Heart left ventricle (tissue), 13 donors: ENCODE data around the gene LRIT1.

Experiments used
- CTCF ChIP-seq, 12 donors: fragments of 200-600 bp; sonication (generic) in 4 of 12; IDR thresholded peaks; one replicate each; pipeline versions ENCODE4 v1.5.0 to v1.8.0; 2018 to 2022; ENCODE audit warnings: antibody characterized with exemption in 12 of 12, mild to moderate bottlenecking in 5 of 12
- POLR2A ChIP-seq, 2 donors: fragments of 450-650 bp; IDR thresholded peaks; one replicate each; pipeline ENCODE4 v1.6.1; 2017; ENCODE audit warnings: antibody characterized with exemption in 2 of 2, mild to moderate bottlenecking in 2 of 2, moderate library complexity in 2 of 2
- donor health status: ischemic (EF 13 %, LVEDD 7.1; RV severe dilation, severe dysfunction).
- donor health status: DM: no; HTN: yes; CAD: no.
- donor health status: DM: no; HTN: no; CAD: no.
- donor health status: ischemic (EF 25% LVEDD 6.9; RV normal size, moderate dysfunction).
- donor health status: ischemic (EF 25% LVEDD 5.7; RV mildly dilated, moderate dysfunction).
- donor health status: ischemic (EF 35%, LVEDD 5.7; RV mildly dilated, moderate dysfunction).
- donor health status: nonischemic (EF 11% LVEDD 7.7; RV severe dilation, severe dysfunction).
- donor health status: DM: yes; HTN: yes; CAD: no.
- donor health status: PGD.
- donor health status: ischemic (EF 29% LVEDD 5.4; RV normal size, mild dysfunction).
- donor health status: nonischemic (EF 23%, LVEDD 6.1; RV moderate dilation, normal function).

DNA sequence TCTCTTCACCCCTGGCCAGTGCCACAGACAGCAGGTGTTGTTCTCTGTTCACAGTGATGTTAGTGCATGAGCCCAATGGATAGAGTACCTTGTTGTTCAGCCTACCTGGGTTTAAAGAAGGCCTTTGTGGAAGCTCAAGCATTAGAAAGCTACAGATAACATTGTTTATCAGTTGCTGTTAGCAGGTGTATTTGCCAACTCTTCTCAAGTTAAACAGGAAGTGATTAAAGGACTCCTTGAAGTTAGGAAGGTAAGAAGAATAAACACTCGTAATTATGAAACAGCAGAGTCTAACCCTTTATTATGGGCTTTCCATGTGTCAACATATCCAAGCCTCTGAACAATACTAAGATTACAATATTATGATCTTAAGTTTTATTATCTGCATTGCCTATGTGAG, 29.4 kb upstream of the LRIT1 start:
- TF ChIP-seq CTCF (IDR thresholded peaks at IDR 0.05): no peak
- no peak for TF ChIP-seq POLR2A (IDR thresholded peaks at IDR 0.05)
